HL-60/S4 treated with phorbol 12-myristate 13-acetate at 8.2 ng/mL for 4 days and 3 days (cell line): ENCODE results near the gene PSMB4.
"Not testable (repeated sequence)": the region's sequence is repeated elsewhere in the genome, so short reads cannot be mapped to it uniquely, and the experiment has no call there.

ENCODE experiments used
- in situ Hi-C: fragments of 300-500 bp; cut with MboI; formaldehyde crosslinking; loops from 2 replicates; pipeline ENCODE4 v1.15.0; 2022; ENCODE audit warnings: low sequenced_read_pairs

PSMB4 gene

DNA sequence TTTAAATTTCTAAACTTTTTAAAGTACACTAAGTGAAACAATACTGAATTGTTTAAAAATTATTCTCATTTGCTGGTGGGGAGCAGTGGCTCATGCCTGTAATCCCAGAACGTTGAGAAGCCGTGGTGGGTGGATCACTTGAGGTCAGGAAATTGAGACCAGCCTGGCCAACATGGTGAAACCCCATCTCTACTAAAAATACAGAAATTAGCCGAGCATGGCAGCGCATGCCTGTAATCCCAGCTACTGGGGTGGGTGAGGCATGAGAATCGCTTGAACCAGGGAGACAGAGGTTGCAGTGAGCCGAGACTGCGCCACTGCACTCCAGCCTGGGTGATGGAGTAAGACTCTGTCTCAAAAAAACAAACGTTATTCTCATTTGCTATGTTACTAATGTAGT lies 38.0 kb downstream of the PSMB4 start:
- in situ Hi-C loops, result not testable (repeated sequence)

- in situ Hi-C loops, result no loop called here
Observed at GRCh38 chr1:151443846-151444782, 44.7 kb downstream of the PSMB4 start.

- in situ Hi-C loops, result no loop called here
Observed at GRCh38 chr1:151444783-151445177, 45.4 kb downstream of the PSMB4 start.

- in situ Hi-C loops, result no loop called here
Observed at GRCh38 chr1:151447696-151448095, 48.3 kb downstream of the PSMB4 start.
